Measurements from ENCODE around the gene GIT2. TPM values are rescaled to one million over a fixed set of nuclear protein-coding genes. Genes with fewer than 3 reads are reported as not detected.

The GIT2 gene
- total RNA-seq, 3 donors from 2014 or later, result 33.3 to 46.2 (median 39.6) TPM

DNA sequence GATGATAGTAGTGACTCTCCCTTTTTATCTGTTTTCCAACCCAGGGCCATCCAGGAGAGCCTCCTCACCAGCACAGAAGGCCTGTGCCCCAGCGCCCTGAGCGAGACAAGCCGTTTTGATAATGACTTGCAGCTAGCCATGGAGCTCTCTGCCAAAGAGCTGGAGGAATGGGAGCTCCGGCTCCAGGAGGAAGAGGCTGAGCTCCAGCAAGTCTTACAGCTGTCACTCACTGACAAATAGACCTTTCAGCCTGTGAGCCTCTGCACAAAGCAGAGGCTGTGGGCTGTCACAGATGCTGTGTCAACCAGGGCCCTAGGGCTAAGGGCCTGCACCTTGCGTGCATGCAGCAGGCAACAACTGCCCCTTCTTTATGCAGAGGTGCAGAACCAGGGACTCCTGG is 41.1 kb upstream of the GIT2 start:
- intact Hi-C loops (cut with DNase I, micrococcal nuclease), result no loop called here
- H3K4me1 ChIP-seq (ENCODE audit: low read depth), result peaks cover 17% of the 10 kb centered on the region
- no peak overlapping the region for H3K4me3 ChIP-seq
- ATAC-seq (no peak), DNase-seq (no peak)
- TF ChIP-seq, protein P1, sequence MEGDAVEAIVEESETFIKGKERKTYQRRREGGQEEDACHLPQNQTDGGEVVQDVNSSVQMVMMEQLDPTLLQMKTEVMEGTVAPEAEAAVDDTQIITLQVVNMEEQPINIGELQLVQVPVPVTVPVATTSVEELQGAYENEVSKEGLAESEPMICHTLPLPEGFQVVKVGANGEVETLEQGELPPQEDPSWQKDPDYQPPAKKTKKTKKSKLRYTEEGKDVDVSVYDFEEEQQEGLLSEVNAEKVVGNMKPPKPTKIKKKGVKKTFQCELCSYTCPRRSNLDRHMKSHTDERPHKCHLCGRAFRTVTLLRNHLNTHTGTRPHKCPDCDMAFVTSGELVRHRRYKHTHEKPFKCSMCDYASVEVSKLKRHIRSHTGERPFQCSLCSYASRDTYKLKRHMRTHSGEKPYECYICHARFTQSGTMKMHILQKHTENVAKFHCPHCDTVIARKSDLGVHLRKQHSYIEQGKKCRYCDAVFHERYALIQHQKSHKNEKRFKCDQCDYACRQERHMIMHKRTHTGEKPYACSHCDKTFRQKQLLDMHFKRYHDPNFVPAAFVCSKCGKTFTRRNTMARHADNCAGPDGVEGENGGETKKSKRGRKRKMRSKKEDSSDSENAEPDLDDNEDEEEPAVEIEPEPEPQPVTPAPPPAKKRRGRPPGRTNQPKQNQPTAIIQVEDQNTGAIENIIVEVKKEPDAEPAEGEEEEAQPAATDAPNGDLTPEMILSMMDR (IDR thresholded peaks at IDR 0.05), result no peak
- H3K36me3 ChIP-seq (ENCODE audit: low read depth), result no peaks in the 10 kb centered on the region
- H3K9me3 ChIP-seq, result no peaks in the 10 kb centered on the region

DNA sequence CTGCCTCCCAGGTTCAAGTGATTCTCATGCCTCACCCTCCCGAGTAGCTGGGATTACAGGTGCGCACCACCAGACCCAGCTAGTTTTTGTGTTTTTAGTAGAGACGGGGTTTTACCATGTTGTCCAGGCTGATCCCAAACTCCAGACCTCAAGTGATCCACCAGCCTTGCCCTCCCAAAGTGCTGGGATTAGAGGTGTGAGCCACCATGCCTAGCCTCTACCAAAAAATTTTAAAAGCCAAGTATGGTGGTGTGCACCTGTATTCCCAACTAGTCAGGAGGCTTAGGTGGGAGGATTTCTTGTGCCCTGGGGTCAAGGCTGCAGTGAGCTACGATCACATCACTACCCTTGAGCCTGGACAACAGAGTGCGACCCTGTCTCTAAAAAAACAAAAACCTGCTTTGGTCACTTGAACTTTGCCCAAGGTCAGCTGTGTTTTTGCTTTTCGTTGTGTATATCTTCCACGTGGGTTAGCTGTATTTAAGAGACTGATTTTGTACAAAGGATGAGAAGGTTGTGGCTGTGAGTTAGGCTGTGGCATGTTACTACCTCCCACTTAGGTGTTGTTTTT is 39.5 kb upstream of the GIT2 start:
- ATAC-seq (no peak), DNase-seq (no peak)
- Histone ChIP-seq H3K4me3 (no peak overlapping the region), H3K9me3 (no peaks in the 10 kb centered on the region), H3K4me1 (ENCODE audit: low read depth) (peaks cover 17% of the 10 kb centered on the region), H3K36me3 (ENCODE audit: low read depth) (no peaks in the 10 kb centered on the region)
- intact Hi-C loops (cut with DNase I, micrococcal nuclease), result no loop called here
- TF ChIP-seq, protein P1 (IDR thresholded peaks at IDR 0.05), result no peak

DNA sequence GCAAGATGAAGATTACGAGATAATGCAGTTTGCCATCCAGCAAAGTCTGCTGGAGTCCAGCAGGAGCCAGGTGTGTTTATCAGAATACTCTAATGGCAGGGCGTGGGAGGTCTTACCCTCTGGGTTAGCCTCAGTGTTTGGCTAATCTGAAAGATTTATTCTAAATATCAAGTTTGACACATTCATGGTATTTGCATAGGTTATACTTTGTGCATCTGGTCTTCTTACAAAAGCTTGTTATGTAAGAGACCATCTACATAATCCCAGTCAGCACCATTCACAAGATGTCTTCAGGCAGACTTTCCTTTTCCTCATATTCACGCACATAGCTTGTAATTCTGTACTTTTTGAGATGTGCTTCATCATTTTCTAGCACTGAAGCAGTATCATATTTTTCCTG is 37.7 kb upstream of the GIT2 start:
- ATAC-seq (no peak), DNase-seq (no peak)
- Histone ChIP-seq H3K9me3 (no peaks in the 10 kb centered on the region), H3K4me3 (no peak overlapping the region), H3K4me1 (ENCODE audit: low read depth) (peaks cover 4% of the 10 kb centered on the region), H3K36me3 (ENCODE audit: low read depth) (no peaks in the 10 kb centered on the region)
- intact Hi-C loops (cut with DNase I, micrococcal nuclease), result no loop called here
- TF ChIP-seq, protein P1 (IDR thresholded peaks at IDR 0.05), result no peak

DNA sequence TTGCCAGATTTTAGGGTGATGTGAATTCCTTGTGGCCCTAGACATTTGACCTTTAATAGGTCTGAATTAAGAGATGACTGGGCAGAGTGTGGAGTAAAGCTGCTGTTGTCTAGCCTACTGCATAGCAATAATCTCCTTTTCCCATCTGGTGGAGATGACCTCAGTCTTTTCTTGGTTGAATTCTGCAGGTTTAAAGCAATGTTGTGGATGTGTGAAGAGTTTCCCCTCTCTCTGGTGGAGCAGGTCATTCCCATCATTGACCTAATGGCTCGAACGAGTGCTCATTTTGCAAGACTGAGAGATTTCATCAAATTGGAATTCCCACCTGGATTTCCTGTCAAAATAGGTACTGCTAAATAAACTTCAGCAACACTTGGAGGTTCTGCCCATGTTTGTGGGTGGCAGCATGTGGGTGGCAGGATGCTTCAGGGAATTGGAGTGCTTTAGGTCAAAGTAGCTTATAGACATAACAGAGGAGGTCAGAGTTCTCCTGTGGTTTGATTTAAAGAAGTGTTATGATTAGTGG is 33.2 kb upstream of the GIT2 start:
- Histone ChIP-seq H3K36me3 (ENCODE audit: low read depth) (no peaks in the 10 kb centered on the region), H3K4me1 (ENCODE audit: low read depth) (no peaks in the 10 kb centered on the region), H3K9me3 (no peaks in the 10 kb centered on the region), H3K4me3 (no peak overlapping the region)
- intact Hi-C loops (cut with DNase I, micrococcal nuclease), result no loop called here
- TF ChIP-seq, protein P1 (IDR thresholded peaks at IDR 0.05), result no peak
- no peak for DNase-seq
- no peak for ATAC-seq

DNA sequence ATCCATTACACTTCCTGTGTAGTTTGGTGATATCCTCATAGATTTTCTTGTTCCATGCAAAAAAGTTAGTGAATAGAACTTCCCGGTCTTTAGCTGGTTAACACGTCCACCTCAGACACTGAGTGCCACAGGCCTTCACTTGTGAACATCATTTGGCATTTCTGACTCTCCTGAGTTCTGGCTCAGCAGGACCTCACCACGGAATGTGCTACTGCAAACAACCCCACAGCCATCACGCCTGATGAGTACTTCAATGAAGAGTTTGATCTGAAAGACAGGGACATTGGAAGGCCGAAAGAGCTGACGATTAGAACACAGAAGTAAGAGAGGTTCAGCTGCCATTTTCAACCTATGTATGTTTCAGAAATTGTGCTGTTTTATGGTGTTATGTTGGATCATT is 32.2 kb upstream of the GIT2 start:
- no peaks in the 10 kb centered on the region for H3K36me3 ChIP-seq (ENCODE audit: low read depth)
- H3K9me3 ChIP-seq, result no peaks in the 10 kb centered on the region
- no peak for DNase-seq
- no peak overlapping the region for H3K4me3 ChIP-seq
- H3K4me1 ChIP-seq (ENCODE audit: low read depth), result no peaks in the 10 kb centered on the region
- no peak for ATAC-seq
- TF ChIP-seq, protein P1 (IDR thresholded peaks at IDR 0.05), result no peak
- intact Hi-C loops (cut with DNase I, micrococcal nuclease), result no loop called here

DNA sequence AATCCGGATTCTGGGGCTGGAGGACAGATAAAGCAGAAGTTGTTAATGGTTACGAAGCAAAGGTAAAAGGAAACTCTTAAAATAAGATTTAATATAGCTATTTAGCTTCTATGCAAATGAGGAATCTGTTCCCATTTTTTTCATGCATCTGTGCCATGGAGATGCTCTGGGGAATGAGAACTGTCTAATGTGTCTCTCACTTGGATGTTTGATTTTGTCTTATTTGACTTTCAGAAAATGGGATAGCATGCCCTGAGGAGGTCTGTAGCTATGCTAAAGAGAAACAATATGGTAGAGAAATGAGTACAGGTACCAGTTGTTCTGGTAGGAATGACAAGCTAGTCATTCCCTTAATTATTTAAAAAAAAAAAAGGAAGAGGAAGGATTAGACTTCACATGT is 27.9 kb upstream of the GIT2 start:
- intact Hi-C loops (cut with DNase I, micrococcal nuclease), result no loop called here
- DNase-seq, result no peak
- ATAC-seq, result no peak
- no peaks in the 10 kb centered on the region for H3K9me3 ChIP-seq
- H3K4me3 ChIP-seq, result no peak overlapping the region
- TF ChIP-seq, protein P1 (IDR thresholded peaks at IDR 0.05), result no peak
- no peaks in the 10 kb centered on the region for H3K4me1 ChIP-seq (ENCODE audit: low read depth)
- H3K36me3 ChIP-seq (ENCODE audit: low read depth), result no peaks in the 10 kb centered on the region
